Loucy (cell line): Measurements from ENCODE around the gene SLC25A13.

ENCODE experiments used
- CTCF ChIP-seq: fragments of 200-600 bp; sonication (generic); conservative IDR thresholded peaks from 2 replicates; pipeline ENCODE4 v1.5.1; 2014; ENCODE audit warnings: mild to moderate bottlenecking, antibody characterized with exemption, low read length
- EZH2phosphoT487 ChIP-seq: fragments of 200-600 bp; IDR thresholded peaks from 2 replicates; pipeline ENCODE4 v1.6.1; 2018; ENCODE audit warnings: antibody characterized with exemption, mild to moderate bottlenecking, moderate library complexity, borderline replicate concordance

GRCh38 chr7:96075510-96076349 is 246.2 kb downstream of the SLC25A13 start:
- peak; percentile 92 for TF ChIP-seq CTCF
- no peak for TF ChIP-seq EZH2phosphoT487
